Spleen (tissue), 13 donors: ENCODE results near the gene UGT2B7. TPM values are rescaled to one million over a fixed set of nuclear protein-coding genes. Genes with fewer than 3 reads are reported as not detected.
"Not testable (repeated sequence)": the region's sequence is repeated elsewhere in the genome, so short reads cannot be mapped to it uniquely, and the experiment has no call there.

Experiments
- DNase-seq: peaks from one replicate; pipeline ENCODE4 v3.0.0-alpha.2; 2020
- H3K27ac ChIP-seq, 8 donors: fragments of 200-600 bp; sonication (generic) in 7 of 8; 1 replicate in 4 of 8; 2 replicates in 4 of 8; pipeline versions ENCODE4 v1.5.0 to v1.8.0; 2016 to 2021; ENCODE audit warnings: inconsistent platforms in 4 of 8, mild to moderate bottlenecking in 4 of 8, moderate library complexity in 1 of 8
- H3K27me3 ChIP-seq, 7 donors: fragments of 200-600 bp; sonication (generic) in 6 of 7; replicated peaks in 1 of 7; 1 replicate in 4 of 7; 2 replicates in 3 of 7; pipeline versions ENCODE4 v1.5.0 to v1.8.0; 2016 to 2021; ENCODE audit warnings: inconsistent platforms in 3 of 7, mild to moderate bottlenecking in 1 of 7
- H3K36me3 ChIP-seq, 6 donors: fragments of 200-600 bp; sonication (generic) in 5 of 6; 1 replicate in 4 of 6; 2 replicates in 2 of 6; pipeline versions ENCODE4 v1.5.0 to v1.8.0; 2016 to 2021; ENCODE audit warnings: inconsistent platforms in 2 of 6
- H3K4me1 ChIP-seq, 6 donors: fragments of 200-600 bp; sonication (generic) in 5 of 6; 1 replicate in 3 of 6; 2 replicates in 3 of 6; pipeline versions ENCODE4 v1.5.0 to v1.8.0; 2016 to 2021; ENCODE audit warnings: inconsistent platforms in 3 of 6
- H3K4me3 ChIP-seq, 8 donors: fragments of 200-600 bp; sonication (generic) in 7 of 8; 1 replicate in 4 of 8; 2 replicates in 4 of 8; pipeline versions ENCODE4 v1.5.0 to v1.8.0; 2016 to 2021; ENCODE audit warnings: inconsistent platforms in 4 of 8, mild to moderate bottlenecking in 4 of 8, moderate library complexity in 2 of 8
- H3K9me3 ChIP-seq, 8 donors: fragments of 200-600 bp; sonication (generic) in 7 of 8; 1 replicate in 4 of 8; 2 replicates in 4 of 8; pipeline versions ENCODE4 v1.5.0 to v1.8.0; 2016 to 2021; ENCODE audit warnings: inconsistent platforms in 4 of 8
- POLR2A ChIP-seq, 3 donors: fragments of 450-650 bp; IDR thresholded peaks; one replicate each; pipeline ENCODE4 v1.5.1; 2017; ENCODE audit warnings: antibody characterized with exemption in 3 of 3, mild to moderate bottlenecking in 1 of 3
- POLR2AphosphoS5 ChIP-seq, 3 donors: sonication (generic); formaldehyde crosslinking; IDR thresholded peaks; one replicate each; pipeline ENCODE4 v1.5.1; 2017; ENCODE audit warnings: antibody characterized with exemption in 3 of 3
- WGBS, 5 donors: extraction: QIAGEN DNeasy Blood & Tissue Kit in 3 of 5; methylation state at CpG; one replicate each; pipeline versions ENCODE4 v1.1.5 to v1.1.7; 2013 to 2018; 5-methylcytosine and 5-hydroxymethylcytosine counted together
- intact Hi-C: fragments of 100-400 bp; cut with DNase I; formaldehyde crosslinking; loops from one replicate; pipeline ENCODE4 v1.15.0; 2023; ENCODE audit warnings: low total_unique reads
- long read RNA-seq, 2 donors: transcript quantifications; one replicate each; lab custom pipeline, GENCODE V29; 2026
- polyA plus RNA-seq, 3 donors: library from polyadenylated mRNA; stranded (reverse); fragments of 200-250 nt; gene quantifications; one replicate each; pipeline ENCODE4 v1.2.1, GENCODE V29; 2013
- total RNA-seq, 7 donors: library from RNA; depleted of rRNA in 3 of 7; stranded (reverse); fragments of >200 nt in 3 of 7; fragmentation: NEBNext Ultra II Directional in 4 of 7; extraction: Animal tissue kit (Norgen Biotek cat#: 25700) in 4 of 7; gene quantifications; one replicate each; pipeline versions ENCODE4 v1.1.0 to v1.2.1, GENCODE V29; 2016 to 2021
- TF ChIP-seq, protein P1 (sequence below), 11 experiments: fragments of 200-600 bp in 7 of 11; fragments of 450-650 bp in 4 of 11; sonication (generic) in 4 of 11; IDR thresholded peaks in 8 of 11; conservative IDR thresholded peaks in 3 of 11; 1 replicate in 7 of 11; 2 replicates in 4 of 11; pipeline versions ENCODE4 v1.4.0 to v1.8.0; 2016 to 2021; ENCODE audit warnings: antibody characterized with exemption in 11 of 11, inconsistent platforms in 4 of 11, mild to moderate bottlenecking in 1 of 11
- donor health status: healthy with polysubstance abuse.
- donor health status: DM: no; HTN: no; CAD: no; lungs with moderate emphysema.
- donor health status: DM: no; HTN: no; CAD: no.
- donor health status: Bipolar disorder and iron deficiency.
- donor health status: healthy.
- donor health status: DM: no; HTN: no; CAD: no.
- donor health status: DM: yes; HTN: yes; CAD: no.

Gene UGT2B7
- not detected for total RNA-seq
- polyA plus RNA-seq, result not detected
- long read RNA-seq, donor 1, partial matches to known transcripts, result 0 of 1 reads
- long read RNA-seq, donor 1, other reads (novel, unspliced or antisense), result 0 of 1 reads
- long read RNA-seq, donor 2, result 0 reads

DNA sequence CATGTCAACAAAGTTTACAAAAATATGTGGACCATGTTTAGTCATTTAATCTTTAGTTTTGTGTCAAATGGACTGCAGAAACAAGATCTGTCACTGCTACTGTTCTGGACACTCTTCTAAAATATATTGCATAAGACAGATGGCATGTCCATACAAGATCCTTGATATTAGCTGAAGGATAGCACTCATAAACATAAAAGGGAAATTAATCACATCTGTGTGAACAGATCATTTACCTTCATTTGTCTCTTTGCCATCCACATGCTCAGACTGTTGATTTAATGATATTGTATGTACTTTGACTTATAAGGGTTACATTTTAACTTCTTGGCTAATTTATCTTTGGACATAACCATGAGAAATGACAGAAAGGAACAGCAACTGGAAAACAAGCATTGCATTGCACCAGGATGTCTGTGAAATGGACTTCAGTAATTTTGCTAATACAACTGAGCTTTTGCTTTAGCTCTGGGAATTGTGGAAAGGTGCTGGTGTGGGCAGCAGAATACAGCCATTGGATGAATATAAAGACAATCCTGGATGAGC lies at the start of gene UGT2B7:
UGT2B7 (plus strand) TSS at position 364 of the 546 bp plus-strand sequence; CDS start at position 411, 47 bp downstream.
- peaks cover 0 to 6% (median 0%) of the 10 kb centered on the region in 8 donors for H3K9me3 ChIP-seq
- H3K27ac ChIP-seq, result no peak within 1 kb of the TSS
- no peak within 1 kb of the TSS for H3K4me3 ChIP-seq
- intact Hi-C loops, result no loop called here
- no peaks in the 10 kb centered on the region for H3K36me3 ChIP-seq
- no peaks in the 10 kb centered on the region for H3K4me1 ChIP-seq
- H3K27me3 ChIP-seq, result no peaks in the 10 kb centered on the region
- DNase-seq, result no peak
- TF ChIP-seq POLR2A (IDR thresholded peaks at IDR 0.05), result no peak
- no peak for TF ChIP-seq POLR2AphosphoS5 (IDR thresholded peaks at IDR 0.05)
- TF ChIP-seq, protein P1, sequence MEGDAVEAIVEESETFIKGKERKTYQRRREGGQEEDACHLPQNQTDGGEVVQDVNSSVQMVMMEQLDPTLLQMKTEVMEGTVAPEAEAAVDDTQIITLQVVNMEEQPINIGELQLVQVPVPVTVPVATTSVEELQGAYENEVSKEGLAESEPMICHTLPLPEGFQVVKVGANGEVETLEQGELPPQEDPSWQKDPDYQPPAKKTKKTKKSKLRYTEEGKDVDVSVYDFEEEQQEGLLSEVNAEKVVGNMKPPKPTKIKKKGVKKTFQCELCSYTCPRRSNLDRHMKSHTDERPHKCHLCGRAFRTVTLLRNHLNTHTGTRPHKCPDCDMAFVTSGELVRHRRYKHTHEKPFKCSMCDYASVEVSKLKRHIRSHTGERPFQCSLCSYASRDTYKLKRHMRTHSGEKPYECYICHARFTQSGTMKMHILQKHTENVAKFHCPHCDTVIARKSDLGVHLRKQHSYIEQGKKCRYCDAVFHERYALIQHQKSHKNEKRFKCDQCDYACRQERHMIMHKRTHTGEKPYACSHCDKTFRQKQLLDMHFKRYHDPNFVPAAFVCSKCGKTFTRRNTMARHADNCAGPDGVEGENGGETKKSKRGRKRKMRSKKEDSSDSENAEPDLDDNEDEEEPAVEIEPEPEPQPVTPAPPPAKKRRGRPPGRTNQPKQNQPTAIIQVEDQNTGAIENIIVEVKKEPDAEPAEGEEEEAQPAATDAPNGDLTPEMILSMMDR (IDR thresholded peaks at IDR 0.05 in 8 of 11, conservative IDR thresholded peaks at IDR 0.05 in 3 of 11), result no peak

DNA sequence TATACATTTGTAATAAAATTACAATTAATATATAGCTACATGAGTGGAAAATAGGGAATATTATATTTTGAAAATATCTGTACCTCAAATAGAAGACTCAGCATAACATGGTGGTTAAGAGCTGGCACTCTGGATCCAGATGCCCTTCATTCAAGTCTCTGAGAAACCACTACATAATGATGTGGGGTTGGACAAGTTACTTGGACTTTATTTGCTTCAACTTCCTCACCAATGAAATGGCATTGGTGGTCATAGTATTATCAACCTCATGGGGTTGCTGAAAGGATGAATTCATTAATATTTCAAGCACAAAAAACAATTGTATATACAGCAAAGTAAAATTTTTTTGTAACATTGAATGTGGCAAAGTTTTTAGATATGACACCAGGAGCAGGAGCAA lies 46.4 kb upstream of the UGT2B7 start:
- Histone ChIP-seq H3K27ac (no peak overlapping the region), H3K9me3 (peaks cover 0 to 4% (median 0%) of the 10 kb centered on the region in 8 donors), H3K4me1 (no peaks in the 10 kb centered on the region), H3K36me3 (no peaks in the 10 kb centered on the region), H3K27me3 (no peaks in the 10 kb centered on the region), H3K4me3 (no peak overlapping the region)
- no peak for TF ChIP-seq POLR2AphosphoS5 (IDR thresholded peaks at IDR 0.05)
- no peak for TF ChIP-seq POLR2A (IDR thresholded peaks at IDR 0.05)
- TF ChIP-seq, protein P1 (IDR thresholded peaks at IDR 0.05 in 8 of 11, conservative IDR thresholded peaks at IDR 0.05 in 3 of 11), result no peak
- intact Hi-C loops, result no loop called here
- no peak for DNase-seq

DNA sequence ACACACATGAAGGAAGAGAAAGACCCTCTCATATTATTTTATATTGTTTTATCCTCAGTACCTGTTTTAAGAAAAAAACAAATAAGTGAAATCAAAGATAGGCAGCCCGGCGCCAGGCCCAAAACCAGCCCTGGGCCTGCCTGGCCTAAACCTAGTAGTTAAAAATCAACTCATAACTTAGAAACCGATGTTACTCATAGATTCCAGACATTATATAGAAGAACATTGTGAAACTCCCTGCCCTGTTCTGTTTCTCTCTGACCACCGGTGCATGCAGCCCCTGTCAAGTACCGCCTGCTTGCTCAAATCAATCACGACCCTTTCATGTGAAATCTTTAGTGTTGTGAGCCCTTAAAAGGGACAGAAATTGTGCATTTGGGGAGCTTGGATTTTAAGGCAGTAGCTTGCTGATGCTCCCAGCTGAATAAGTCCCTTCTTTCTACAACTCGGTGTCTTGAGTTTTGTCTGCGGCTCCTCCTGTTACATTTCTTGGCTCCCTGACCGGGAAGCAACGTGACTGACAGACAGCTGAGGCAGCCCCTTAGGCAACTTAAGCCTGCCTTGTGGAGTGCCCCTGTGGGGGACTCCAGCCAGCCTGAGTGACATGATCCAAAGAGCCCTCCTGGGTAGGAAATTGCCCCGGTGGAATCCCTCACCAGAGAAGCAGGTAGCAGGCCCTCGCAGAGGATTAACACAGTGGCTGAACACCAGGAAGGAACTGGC lies 45.3 kb upstream of the UGT2B7 start:
- H3K27me3 ChIP-seq, H3K4me3 ChIP-seq, H3K36me3 ChIP-seq, intact Hi-C loops, H3K9me3 ChIP-seq, H3K4me1 ChIP-seq, DNase-seq, H3K27ac ChIP-seq: not testable (repeated sequence)
- 67 to 83% (median 69%) methylated on average over 12 of the region's 12 CpGs for WGBS, 5 donors

DNA sequence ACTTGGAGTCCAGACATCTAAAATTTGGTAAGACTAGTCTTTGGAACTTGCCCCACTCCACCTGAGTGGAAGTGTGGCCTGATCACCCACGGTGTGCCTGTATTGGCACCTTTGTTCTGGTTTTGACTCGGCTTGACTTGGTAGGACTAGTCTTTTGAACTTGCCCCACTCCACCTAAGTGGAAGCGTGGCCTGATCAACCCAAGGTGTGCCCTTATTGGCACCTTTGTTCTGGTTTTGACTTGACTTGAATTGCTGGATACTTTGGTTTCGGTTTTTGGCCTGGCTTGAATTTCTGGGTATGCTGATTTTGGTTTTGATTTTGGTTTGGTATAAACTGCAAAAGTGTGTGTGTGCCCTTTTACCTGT lies 44.7 kb upstream of the UGT2B7 start:
- DNase-seq, result no peak
- H3K4me1 ChIP-seq, result no peaks in the 10 kb centered on the region
- no peaks in the 10 kb centered on the region for H3K27me3 ChIP-seq
- no peak overlapping the region for H3K4me3 ChIP-seq
- no peak overlapping the region for H3K27ac ChIP-seq
- 71 to 88% (median 80%) methylated on average over 4 of the region's 4 CpGs for WGBS, 5 donors
- H3K9me3 ChIP-seq, result no peaks in the 10 kb centered on the region
- no peaks in the 10 kb centered on the region for H3K36me3 ChIP-seq
- intact Hi-C loops, result no loop called here
- no peak for TF ChIP-seq POLR2A (IDR thresholded peaks at IDR 0.05)
- TF ChIP-seq, protein P1 (IDR thresholded peaks at IDR 0.05 in 8 of 11, conservative IDR thresholded peaks at IDR 0.05 in 3 of 11), result no peak
- TF ChIP-seq POLR2AphosphoS5 (IDR thresholded peaks at IDR 0.05), result no peak

DNA sequence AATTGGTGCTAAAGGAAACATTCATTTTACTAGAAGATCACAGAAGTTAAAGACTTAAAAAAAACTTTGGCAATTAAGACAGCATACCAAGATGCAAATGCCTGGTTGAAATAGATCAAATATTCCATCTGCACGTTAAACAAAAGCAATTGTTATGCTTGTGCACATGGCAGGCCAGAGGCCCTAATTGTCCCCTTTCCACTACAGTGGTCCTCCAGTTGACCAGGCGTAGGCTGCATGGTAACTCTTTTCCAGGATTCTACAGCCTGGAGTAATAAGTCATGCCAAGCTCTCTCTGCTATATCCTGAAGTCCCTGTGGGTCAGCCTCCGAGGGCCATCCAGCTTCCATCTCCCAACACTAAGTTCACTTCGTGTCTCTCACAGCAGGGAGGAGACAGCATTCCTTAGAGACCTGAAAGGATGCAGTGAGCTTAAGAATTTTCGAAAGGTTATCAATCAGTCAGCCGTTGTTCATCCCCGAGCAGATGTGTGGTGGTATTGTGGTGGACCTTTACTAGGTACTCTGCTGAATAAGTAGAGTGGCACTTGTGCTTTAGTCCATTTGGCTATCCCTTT lies 42.9 kb upstream of the UGT2B7 start:
- H3K36me3 ChIP-seq, H3K27me3 ChIP-seq, H3K4me3 ChIP-seq, H3K9me3 ChIP-seq, DNase-seq, H3K27ac ChIP-seq, intact Hi-C loops, H3K4me1 ChIP-seq: not testable (repeated sequence)
- WGBS, 5 donors, result 74 to 87% (median 77%) methylated on average over 7 of the region's 7 CpGs

DNA sequence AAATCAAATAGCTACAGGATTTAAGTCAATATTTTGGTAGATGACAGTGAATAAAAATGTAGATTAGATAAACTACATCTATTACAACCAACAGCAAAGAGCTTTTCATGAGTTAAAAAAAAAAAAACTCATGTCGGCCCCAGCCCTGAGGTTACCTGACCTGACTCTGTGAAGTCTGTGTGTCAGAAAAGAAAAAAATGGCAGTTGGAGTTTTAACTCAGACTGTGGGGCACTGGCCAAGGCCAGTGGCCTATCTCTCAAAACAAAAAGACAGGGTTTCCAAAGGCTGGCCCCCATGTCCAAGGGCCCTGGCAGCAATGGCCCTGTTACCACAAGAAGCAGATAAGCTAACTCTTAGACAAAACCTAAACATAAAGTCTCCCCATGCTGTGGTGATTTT lies 42.2 kb upstream of the UGT2B7 start:
- H3K9me3 ChIP-seq, intact Hi-C loops, H3K4me3 ChIP-seq, H3K27ac ChIP-seq, H3K36me3 ChIP-seq, H3K4me1 ChIP-seq, DNase-seq, H3K27me3 ChIP-seq: not testable (repeated sequence)
- 84 to 100% (median 89%) methylated on average over 1 of the region's 1 CpG for WGBS, 5 donors
